Glutamatergic neuron (in vitro differentiated cells): ENCODE data around the gene RAET1L. TPM values are rescaled to one million over a fixed set of nuclear protein-coding genes. Genes with fewer than 3 reads are reported as not detected.
"Not testable (repeated sequence)": the region's sequence is repeated elsewhere in the genome, so short reads cannot be mapped to it uniquely, and the experiment has no call there.

ENCODE experiments used
- DNase-seq: peaks from one replicate; pipeline ENCODE4 v3.0.0; 2022
- H3K27ac Mint-ChIP-seq: one replicate; pipeline ENCODE4 v1.8.0; 2020; ENCODE audit warnings: mild to moderate bottlenecking, mixed read lengths, inconsistent platforms; ENCODE audit not compliant: unreplicated experiment
- H3K27me3 Mint-ChIP-seq: one replicate; pipeline ENCODE4 v1.8.0; 2020; ENCODE audit warnings: mild to moderate bottlenecking, moderate library complexity, mixed read lengths, inconsistent platforms; ENCODE audit not compliant: unreplicated experiment
- H3K36me3 Mint-ChIP-seq: one replicate; pipeline ENCODE4 v1.8.0; 2020; ENCODE audit warnings: mild to moderate bottlenecking, mixed read lengths, inconsistent platforms; ENCODE audit not compliant: unreplicated experiment
- H3K4me1 Mint-ChIP-seq: one replicate; pipeline ENCODE4 v1.8.0; 2020; ENCODE audit warnings: mild to moderate bottlenecking, low read depth, mixed read lengths, inconsistent platforms; ENCODE audit not compliant: unreplicated experiment
- H3K4me3 Mint-ChIP-seq: one replicate; pipeline ENCODE4 v1.8.0; 2020; ENCODE audit warnings: mild to moderate bottlenecking, mixed read lengths, inconsistent platforms; ENCODE audit not compliant: unreplicated experiment
- H3K9me3 Mint-ChIP-seq: one replicate; pipeline ENCODE4 v1.8.0; 2020; ENCODE audit warnings: mild to moderate bottlenecking, moderate library complexity, mixed read lengths, inconsistent platforms; ENCODE audit not compliant: unreplicated experiment
- total RNA-seq: library from RNA; stranded (reverse); fragmentation: NEBNext Ultra II Directional; extraction: Animal tissue kit (Norgen Biotek cat#: 25700); gene quantifications from one replicate; pipeline ENCODE4 v1.2.1, GENCODE V29; 2021; ENCODE audit not compliant: unreplicated experiment
- TF ChIP-seq, protein P1 (sequence below): fragments of 200-600 bp; sonication (generic); IDR thresholded peaks from one replicate; pipeline ENCODE4 v1.5.0; 2021; ENCODE audit not compliant: partially characterized antibody, unreplicated experiment

RAET1L gene
- total RNA-seq, 1 donor from 2014 or later: not detected

DNA sequence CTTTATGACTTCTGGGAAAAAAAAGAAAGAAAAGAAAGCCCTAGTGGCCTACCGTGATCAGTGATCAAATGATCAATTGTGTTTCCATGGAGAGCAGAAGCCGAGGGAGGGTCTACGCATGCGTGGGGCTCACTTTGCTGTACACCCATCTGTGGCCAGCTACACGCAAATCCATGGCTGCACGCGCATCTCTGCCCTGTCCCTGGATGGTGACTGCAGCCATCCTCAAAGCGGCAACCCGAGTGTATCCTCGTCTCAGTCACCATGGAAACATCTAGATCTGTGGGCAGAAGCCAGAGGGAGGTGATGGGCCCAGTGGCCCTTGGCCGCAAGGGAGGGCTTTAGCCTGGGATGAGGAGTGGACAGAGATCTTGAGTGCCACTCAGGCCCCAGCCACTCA lies 44.4 kb upstream of the RAET1L start:
- Mint-ChIP-seq H3K36me3 (peaks cover 20% of the 10 kb centered on the region), H3K27me3 (peaks cover 5% of the 10 kb centered on the region), H3K4me1 (peaks cover 18% of the 10 kb centered on the region), H3K9me3 (peaks cover 8% of the 10 kb centered on the region), H3K4me3 (peak overlapping the region; percentile 84), H3K27ac (no peak overlapping the region)
- peak; percentile 69 for DNase-seq
- TF ChIP-seq, protein P1, sequence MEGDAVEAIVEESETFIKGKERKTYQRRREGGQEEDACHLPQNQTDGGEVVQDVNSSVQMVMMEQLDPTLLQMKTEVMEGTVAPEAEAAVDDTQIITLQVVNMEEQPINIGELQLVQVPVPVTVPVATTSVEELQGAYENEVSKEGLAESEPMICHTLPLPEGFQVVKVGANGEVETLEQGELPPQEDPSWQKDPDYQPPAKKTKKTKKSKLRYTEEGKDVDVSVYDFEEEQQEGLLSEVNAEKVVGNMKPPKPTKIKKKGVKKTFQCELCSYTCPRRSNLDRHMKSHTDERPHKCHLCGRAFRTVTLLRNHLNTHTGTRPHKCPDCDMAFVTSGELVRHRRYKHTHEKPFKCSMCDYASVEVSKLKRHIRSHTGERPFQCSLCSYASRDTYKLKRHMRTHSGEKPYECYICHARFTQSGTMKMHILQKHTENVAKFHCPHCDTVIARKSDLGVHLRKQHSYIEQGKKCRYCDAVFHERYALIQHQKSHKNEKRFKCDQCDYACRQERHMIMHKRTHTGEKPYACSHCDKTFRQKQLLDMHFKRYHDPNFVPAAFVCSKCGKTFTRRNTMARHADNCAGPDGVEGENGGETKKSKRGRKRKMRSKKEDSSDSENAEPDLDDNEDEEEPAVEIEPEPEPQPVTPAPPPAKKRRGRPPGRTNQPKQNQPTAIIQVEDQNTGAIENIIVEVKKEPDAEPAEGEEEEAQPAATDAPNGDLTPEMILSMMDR: no peak

DNA sequence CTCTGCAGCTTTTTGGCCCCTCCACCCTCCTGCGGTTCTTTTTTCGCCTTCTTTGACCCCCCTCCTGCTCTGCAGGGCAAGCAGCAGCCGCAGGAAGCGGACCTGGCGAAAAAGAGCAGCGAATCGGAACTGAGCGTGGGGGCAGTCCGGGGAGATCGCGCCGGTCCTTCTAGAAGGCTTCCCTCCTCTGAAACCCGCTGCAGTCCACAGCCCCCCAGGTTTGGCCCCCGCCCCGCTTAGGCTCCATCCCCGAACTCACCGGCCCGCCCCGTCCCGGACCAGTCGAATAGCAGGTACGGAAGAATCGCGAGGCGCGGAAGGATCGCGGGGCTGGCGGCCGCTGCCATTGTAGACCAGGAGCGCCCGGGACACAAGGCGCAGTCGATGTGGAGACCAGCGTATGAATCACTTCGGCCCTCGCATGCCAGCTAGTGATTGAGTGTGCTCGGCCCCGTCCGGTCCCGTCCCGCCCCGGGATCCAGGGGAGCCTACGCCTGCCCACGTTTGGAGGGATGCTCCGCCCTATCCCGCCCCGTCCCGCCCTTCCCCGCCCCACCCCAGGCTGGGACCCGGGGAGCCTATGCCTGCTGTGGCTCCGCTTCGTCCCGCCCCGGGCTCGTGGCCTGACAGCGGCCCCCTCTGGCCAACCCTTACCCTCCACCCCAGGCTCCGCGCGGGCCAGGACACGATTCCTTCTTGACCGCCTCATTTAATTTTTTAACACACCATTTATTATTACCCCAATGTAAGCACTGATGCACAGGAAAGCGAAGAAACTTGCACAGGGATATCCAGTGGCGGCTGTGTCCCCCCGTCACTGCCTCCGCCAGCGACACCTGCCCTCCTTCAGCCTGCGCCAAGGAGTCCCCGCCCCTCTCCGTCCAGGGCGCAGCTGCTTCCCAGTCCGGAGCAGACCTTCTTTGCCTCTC lies 43.7 kb upstream of the RAET1L start, which contains the start of gene ULBP3:
TSS of gene ULBP3 (minus strand) at position 402 of the 929 bp plus-strand sequence. CDS start at position 347, 55 bp downstream.
- peak within 1 kb of the TSS; percentile 67 for H3K27ac Mint-ChIP-seq
- peaks cover 4% of the 10 kb centered on the region for H3K27me3 Mint-ChIP-seq
- peak; percentile 92 for DNase-seq
- H3K4me3 Mint-ChIP-seq: peak within 1 kb of the TSS; percentile 84
- peaks cover 8% of the 10 kb centered on the region for H3K9me3 Mint-ChIP-seq
- H3K4me1 Mint-ChIP-seq: peaks cover 13% of the 10 kb centered on the region
- H3K36me3 Mint-ChIP-seq: peaks cover 20% of the 10 kb centered on the region
- TF ChIP-seq, protein P1: peak; percentile 43

DNA sequence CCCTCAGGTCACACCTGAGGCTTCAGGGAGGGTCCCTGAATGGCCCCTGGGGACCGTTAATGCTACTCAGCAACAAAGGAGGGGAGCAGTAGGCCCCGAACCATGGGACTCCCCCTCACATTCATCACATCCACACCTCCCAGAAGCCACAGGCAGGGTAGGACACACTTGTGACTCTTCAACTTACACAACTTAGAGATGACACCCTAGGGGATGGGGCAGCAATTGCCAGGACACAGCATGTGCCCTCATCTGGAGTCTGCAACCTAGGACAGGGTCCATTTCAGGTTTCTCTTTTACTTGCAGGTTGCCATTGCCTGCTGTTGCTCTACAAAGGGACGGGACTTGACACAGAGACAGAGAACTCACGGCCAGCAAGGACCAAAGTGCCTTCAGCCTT lies 42.8 kb upstream of the RAET1L start:
- no peak for DNase-seq
- Mint-ChIP-seq H3K9me3 (peaks cover 8% of the 10 kb centered on the region), H3K4me3 (peak overlapping the region; percentile 84), H3K27ac (peak overlapping the region; percentile 33), H3K4me1 (peaks cover 13% of the 10 kb centered on the region), H3K27me3 (peaks cover 4% of the 10 kb centered on the region), H3K36me3 (peaks cover 20% of the 10 kb centered on the region)
- TF ChIP-seq, protein P1: no peak

DNA sequence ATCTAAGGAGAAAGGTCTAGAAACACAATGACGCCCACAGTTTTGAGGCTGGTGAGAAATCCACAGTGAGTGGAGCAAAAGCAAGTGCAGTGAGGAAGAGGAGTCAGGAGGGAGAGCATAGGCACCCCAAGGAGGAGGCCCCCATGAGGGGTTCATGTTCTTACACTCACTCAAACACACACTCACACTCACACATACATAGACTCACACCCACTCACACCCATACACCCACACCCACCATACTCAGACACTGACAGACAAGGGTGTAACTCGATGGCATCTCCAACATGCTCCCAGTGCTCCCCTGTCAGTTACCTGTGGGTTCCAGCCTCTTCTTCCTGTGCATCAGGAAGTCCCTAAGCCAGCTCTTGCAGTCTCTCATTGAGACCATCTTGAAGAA lies 39.8 kb upstream of the RAET1L start:
- Mint-ChIP-seq H3K9me3 (peaks cover 6% of the 10 kb centered on the region), H3K4me3 (no peak overlapping the region), H3K36me3 (peaks cover 24% of the 10 kb centered on the region), H3K27ac (no peak overlapping the region), H3K27me3 (peaks cover 7% of the 10 kb centered on the region), H3K4me1 (peaks cover 6% of the 10 kb centered on the region)
- TF ChIP-seq, protein P1: no peak
- DNase-seq: no peak

DNA sequence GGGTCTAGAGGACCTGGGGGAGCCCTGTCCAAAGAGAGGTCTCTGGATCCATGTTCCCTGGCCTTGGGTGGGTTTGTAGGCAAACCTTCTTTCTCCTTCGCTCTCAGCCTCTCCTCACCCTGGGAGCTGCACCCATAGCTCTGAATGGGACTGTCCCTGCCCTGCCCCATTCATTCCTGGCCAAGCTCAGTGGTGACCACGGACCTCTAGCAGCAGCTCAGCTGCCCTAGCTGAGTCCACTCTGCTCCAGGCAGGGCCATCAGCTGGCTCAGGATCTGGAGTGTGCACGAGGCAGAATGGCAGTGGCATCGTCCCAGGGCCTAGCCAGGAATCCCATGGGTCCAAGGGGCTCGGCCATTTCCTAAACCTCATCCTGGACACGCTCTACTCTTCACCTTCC lies 38.3 kb upstream of the RAET1L start:
- no peaks in the 10 kb centered on the region for H3K4me1 Mint-ChIP-seq
- H3K27ac Mint-ChIP-seq: no peak overlapping the region
- H3K9me3 Mint-ChIP-seq: peaks cover 6% of the 10 kb centered on the region
- no peak overlapping the region for H3K4me3 Mint-ChIP-seq
- DNase-seq: no peak
- TF ChIP-seq, protein P1: no peak
- H3K36me3 Mint-ChIP-seq: peaks cover 24% of the 10 kb centered on the region
- peaks cover 7% of the 10 kb centered on the region for H3K27me3 Mint-ChIP-seq

DNA sequence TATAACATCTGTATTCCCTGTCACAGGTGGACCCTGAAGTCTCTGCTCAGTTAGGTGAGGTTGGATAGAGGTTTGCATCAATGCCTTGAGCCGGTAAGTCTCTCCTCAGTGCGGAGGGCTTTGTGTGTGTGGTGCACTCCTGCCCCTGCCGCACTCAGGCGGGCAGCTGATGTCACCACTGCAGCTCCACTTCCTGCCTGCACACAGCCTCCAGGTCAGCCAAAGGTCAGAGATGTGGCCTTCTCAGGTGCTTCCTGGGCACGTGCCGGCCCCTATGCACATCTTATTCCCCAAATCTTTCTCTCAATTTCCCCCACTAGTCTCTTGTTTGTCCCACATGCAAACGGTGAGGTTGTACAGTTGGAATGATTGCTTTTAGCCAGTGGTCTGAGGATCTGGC lies 34.6 kb upstream of the RAET1L start:
- H3K27me3 Mint-ChIP-seq, H3K4me3 Mint-ChIP-seq, H3K4me1 Mint-ChIP-seq, DNase-seq, H3K9me3 Mint-ChIP-seq, H3K27ac Mint-ChIP-seq: not testable (repeated sequence)
- H3K36me3 Mint-ChIP-seq: peaks cover 13% of the 10 kb centered on the region
